GM21367 (cell line): ENCODE measurements around the gene SYTL4.

Source experiments
- ATAC-seq: cut with Tn5 transposase; IDR thresholded peaks from one replicate; pipeline ENCODE4 v1.9.1; 2021; ENCODE audit not compliant: unreplicated experiment

Gene SYTL4

GRCh38 chrX:100695302-100695701 lies 36.6 kb downstream of the SYTL4 start:
- no peak for ATAC-seq

GRCh38 chrX:100687546-100687945 lies 44.4 kb downstream of the SYTL4 start:
- ATAC-seq = peak; percentile 79

- peak; percentile 31 for ATAC-seq
These were observed 44.8 kb downstream of the SYTL4 start for GRCh38 chrX:100687128-100687527.

GRCh38 chrX:100685997-100686305 lies 46.0 kb downstream of the SYTL4 start:
- ATAC-seq = no peak

DNA sequence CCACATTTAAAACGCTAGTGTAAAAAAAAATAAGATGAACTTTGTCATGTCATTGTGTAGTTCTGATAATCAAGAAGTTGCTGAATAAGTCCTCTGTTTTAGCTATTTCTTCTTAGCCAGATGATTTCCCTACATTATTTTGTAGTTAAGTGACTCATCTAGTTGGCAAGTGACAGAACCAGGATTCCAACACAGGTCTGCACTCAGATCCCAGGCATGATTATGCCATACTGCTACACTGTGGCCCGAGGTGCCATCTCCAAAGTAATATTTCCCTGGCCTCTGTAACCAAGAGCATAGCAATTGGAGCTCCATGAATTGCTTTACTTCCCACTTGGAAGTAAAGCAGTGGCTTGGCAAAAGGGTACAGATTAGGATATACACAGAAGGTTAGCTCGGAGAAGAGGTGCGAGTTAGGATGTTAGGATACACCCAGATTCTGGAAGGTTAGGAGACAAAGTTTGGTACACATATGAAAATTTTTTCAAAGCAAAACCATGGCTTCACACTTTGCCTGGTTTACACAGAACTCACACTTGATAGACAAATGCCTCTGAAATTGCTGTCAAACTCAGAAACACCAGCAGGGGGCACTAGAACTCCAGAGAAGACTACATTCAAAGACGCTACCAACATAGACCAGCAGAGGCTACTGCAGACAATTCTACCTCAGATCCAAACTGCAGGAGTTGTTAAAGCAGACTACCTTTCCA lies 46.5 kb downstream of the SYTL4 start:
- ATAC-seq = peak; percentile 64

GRCh38 chrX:100682939-100683338 lies 49.0 kb downstream of the SYTL4 start:
- ATAC-seq = no peak

DNA sequence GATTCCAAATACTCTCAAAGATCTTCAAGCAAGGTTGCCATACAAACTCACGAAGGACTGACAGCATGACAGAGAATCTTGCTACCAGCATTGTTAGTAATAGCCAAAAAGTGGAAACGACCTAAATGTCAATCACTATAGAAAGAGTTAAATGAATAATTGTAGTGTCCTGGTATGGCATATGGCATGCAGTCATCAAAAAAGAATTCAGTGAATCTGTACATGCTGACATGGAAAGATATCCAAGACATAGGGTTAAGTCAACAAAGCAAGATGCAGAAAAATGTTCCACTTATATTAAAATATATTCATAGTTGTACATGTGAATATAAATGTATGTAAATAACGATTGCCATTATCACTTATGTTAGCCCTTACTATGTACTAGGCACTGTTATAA lies 50.3 kb downstream of the SYTL4 start:
- no peak for ATAC-seq

DNA sequence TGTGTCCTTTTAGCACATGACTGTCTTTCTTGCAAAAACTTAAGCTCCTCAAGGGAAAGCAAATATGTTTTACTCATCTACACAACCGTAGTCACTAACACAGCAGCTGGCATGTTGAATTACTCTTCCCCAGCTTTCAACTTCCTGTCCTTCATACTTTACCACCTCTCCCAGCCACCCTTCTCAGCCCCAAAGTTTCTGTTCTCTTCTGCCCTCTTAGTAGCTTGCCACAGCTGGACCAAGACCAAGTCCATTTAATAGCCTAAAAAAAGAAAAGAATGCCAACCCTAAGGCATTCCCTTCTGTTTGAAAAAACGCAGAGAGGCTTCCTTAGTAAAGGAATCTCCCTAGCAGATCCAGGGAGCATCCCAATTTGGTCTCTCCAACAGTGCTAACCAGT lies 51.2 kb downstream of the SYTL4 start:
- no peak for ATAC-seq

DNA sequence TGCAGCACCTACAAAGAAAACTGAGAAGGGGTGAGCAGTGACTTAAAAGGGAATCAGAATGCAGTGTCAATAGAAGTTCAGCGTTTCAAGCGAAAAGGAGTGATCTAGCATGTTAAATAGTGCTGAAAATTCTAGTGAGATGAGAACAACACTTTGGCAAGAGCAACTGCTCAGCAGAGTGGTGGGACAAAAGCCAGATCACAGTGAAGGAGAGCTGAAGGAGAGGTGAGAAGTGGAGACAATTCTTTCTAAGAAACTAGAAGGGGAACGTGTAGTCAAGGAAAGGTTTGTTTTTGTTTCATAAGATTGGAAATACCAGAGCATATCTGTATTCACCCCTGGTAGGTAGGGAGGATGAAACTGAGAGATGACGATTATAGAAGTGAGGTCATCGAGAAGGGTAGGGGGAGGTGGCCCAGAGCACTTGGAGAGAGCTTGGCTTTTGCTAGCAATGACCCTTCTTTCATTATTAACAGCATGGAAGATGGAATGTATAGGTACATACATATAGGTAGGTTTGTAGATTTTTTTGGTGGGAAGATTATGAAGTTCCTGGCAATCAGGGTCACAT lies 54.2 kb downstream of the SYTL4 start:
- ATAC-seq = no peak

DNA sequence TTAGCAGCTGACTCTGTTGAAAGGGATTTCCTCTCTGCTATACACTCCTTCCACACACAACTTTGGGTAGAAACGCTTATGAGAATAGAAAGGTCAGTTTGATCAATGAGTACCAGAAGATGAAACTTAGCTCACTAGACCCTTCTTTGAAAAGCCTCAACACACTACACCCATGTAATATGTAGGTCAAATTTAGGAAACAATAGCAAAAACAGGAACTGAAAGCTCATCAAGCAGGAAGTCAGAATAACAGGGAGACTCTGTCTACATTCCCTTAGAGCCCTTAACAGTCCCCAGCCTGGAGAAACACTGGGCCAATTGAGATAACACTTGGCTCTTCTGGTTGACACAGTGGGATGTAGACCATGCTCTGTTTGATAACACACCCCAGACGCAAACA lies 57.2 kb downstream of the SYTL4 start:
- no peak for ATAC-seq

GRCh38 chrX:100673397-100673953 lies 58.4 kb downstream of the SYTL4 start:
- ATAC-seq = no peak

DNA sequence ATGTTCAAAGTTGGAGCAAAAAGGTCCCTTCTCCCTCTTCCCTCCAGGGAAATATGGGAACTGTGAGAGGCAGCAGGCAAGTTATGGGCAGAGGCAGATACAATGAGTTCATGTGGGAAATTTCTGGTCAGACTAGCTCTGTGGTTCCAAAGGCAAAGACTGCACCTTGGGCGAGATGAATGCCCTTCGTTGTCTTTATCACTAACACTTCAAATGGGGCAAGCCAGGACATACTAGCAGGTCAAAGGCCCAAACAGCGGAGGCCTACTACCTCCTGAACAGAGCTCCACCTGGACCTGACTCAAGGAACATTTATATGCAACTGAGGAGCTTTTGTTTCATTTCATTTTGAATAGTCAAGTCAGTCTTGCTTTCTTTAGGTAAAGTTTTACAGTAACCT lies 59.0 kb downstream of the SYTL4 start:
- ATAC-seq = no peak

DNA sequence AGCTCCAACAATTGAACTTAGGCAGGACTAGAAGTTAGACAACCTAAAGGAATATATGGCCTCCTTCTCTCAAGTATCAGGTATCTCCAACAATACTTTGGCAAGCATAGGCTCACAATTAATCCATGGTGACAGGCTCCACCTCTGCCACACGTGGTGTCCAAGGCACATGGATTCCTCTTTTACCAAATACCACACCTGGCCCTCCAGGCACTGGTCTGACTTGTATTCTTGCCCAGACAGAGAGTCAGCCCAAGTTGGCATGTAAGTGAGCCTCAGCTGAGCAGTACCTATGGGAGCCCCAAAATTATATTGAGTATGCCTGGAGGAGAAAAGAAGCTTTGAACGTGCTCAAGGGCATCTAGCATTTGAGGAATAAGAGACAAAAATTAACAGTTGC lies 68.3 kb downstream of the SYTL4 start:
- no peak for ATAC-seq

- no peak for ATAC-seq
These were observed 69.1 kb downstream of the SYTL4 start for GRCh38 chrX:100662796-100663195.

GRCh38 chrX:100662170-100662569 lies 69.8 kb downstream of the SYTL4 start:
- no peak for ATAC-seq

GRCh38 chrX:100659431-100660137 lies 72.3 kb downstream of the SYTL4 start:
- ATAC-seq = no peak

DNA sequence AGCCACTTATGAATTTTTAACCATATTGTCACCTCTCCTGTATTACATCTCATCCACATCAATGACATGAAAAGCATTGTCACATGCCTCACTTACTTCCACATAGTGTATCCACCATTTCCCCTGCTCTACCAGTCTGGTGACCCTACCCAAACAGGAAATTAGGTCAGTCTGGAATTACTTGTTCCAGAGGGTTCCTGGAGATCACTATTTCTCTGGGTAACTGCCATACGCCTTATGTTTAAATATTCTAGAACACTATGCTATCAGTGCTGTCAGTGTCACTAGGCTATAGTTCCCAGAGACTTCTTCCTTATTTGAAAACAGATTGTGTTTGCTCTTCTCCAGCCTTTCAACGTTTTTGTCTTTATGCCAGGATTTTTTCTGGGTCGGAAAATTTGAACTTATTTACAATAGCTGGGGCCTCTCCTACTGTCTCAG lies 73.0 kb downstream of the SYTL4 start:
- ATAC-seq = no peak

DNA sequence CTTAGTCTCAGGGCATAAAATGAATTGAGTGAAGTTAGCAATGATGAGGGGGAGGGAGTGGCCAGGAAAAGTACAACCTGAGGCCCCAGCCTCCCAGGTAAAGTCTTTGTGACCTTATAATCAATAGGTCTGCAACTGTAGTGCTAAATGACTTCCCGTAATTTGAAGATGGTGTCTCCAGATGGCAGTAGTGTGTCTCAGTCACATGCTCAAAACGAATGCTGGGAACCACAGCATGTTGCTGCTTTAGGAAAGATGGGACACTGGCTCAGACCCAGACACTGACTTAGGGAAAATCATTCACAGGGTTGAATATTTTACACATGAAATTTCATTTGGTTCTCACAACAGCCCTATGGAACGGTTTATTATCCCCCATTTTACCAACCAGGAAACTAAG lies 77.7 kb downstream of the SYTL4 start:
- ATAC-seq = no peak

DNA sequence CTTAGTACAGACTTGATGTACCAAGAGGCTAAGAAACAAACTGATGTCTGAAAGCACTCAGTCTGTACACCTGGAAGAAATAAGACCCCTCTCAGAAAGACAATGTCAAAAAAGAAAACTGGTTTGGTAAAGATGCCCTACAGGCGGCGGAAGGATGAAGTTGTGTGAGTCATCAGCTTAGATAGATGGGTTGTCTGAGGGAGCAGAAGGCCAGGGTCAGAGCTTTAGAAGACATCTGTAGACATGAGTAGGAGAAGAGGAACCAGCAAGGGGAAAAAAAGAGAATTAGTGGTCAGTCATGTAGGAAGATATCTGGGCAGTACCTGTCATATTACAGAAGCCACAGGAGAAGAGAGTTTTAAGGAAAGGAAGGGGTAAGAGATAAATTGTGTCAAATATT lies 79.7 kb downstream of the SYTL4 start:
- ATAC-seq = no peak

DNA sequence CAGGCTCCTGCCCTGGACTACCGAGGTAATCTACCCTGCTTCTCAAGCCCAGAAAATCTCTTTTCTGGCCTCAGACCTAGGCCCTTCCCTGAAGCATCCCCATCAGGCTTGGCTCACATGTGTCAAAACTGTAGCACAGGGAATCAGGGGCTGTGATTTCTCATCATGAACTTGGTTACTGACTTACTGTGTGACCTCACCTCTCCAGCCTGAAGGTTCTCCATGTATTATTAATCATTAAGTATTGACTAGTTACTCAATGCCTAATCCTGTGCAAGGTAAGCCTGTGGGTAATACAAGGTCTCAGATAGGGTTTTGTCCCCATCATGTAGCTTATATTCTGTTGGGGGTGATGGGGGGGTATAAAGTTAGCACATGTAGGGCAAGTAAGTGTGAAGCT lies 81.1 kb downstream of the SYTL4 start:
- ATAC-seq = no peak

- ATAC-seq = no peak
These were observed 82.2 kb downstream of the SYTL4 start for GRCh38 chrX:100649550-100650356.
